HG03469 (cell line): Measurements from ENCODE around the gene CYP8B1.

Experiments used
- ATAC-seq: cut with Tn5 transposase; IDR thresholded peaks from one replicate; pipeline ENCODE4 v1.9.1; 2021; ENCODE audit warnings: mild to moderate bottlenecking, moderate library complexity, moderate number of reproducible peaks; ENCODE audit not compliant: unreplicated experiment

The CYP8B1 gene

GRCh38 chr3:42827654-42828053 is 48.0 kb downstream of the CYP8B1 start:
- ATAC-seq: no peak

- no peak for ATAC-seq
Observed at GRCh38 chr3:42827023-42827422, 48.7 kb downstream of the CYP8B1 start.

- ATAC-seq: no peak
Observed at GRCh38 chr3:42826141-42826540, 49.5 kb downstream of the CYP8B1 start.

GRCh38 chr3:42823351-42823750 is 52.3 kb downstream of the CYP8B1 start:
- no peak for ATAC-seq

- ATAC-seq: no peak
Observed at GRCh38 chr3:42822828-42823227, 52.9 kb downstream of the CYP8B1 start.
